ENCODE data around the gene MASP1. TPM values are rescaled to one million over a fixed set of nuclear protein-coding genes. Genes with fewer than 3 reads are reported as not detected.

MASP1 gene
- polyA plus RNA-seq, 2 of the 4 experiments (the other 2 are of a cell fraction): 0.18 TPM; not detected in 1

GRCh38 chr3:187227658-187228258, 63.8 kb downstream of the MASP1 start:
- no peak overlapping the region for H3K4me3 ChIP-seq
- H3K4me1 ChIP-seq: peaks cover 14% of the 10 kb centered on the region
- DNase-seq (ENCODE audit: low read depth in 1 of 2, low spot score in 1 of 2) (peak; percentile 30 to 33), FAIRE-seq (no peak), ATAC-seq (peak; percentile 86 to 93)
- TF ChIP-seq POLR2A (IDR thresholded peaks at IDR 0.05; ENCODE audit: low read length) (no peak), HOXA7 (CRISPR knock-in tag; IDR thresholded peaks at IDR 0.05) (no peak), JUN (IDR thresholded peaks at IDR 0.05) (no peak), ESRRA (IDR thresholded peaks at IDR 0.05; ENCODE audit: borderline replicate concordance, low read length) (no peak), RAD21 (conservative IDR thresholded peaks at IDR 0.05 in 1 of 2, IDR thresholded peaks at IDR 0.05 in 1 of 2) (no peak)
- peak overlapping the region in 1 of 2 experiments; percentile 19; a peak in 1 of 6 replicates for H3K27ac ChIP-seq
- ChIA-PET POLR2A (interaction anchor here (0.7 kb wide), 1 partner anchor 18 kb away, joined by 3 read pairs; no protein-coding TSS in a partner anchor), CTCF (interaction anchor here (1.2 kb wide), 1 partner anchor 452 kb away, joined by 11 read pairs; no protein-coding TSS in a partner anchor)
- peak overlapping the region; percentile 49 for H3K4me2 ChIP-seq
- WGBS (ENCODE audit: missing lambda C conversion rate): 32% methylated on average over 7 of the region's 7 CpGs
- no peaks in the 10 kb centered on the region for H3K9me3 ChIP-seq

- Histone ChIP-seq H3K9me3 (no peaks in the 10 kb centered on the region), H3K27ac (no peak overlapping the region), H3K4me2 (no peak overlapping the region), H3K4me1 (peaks cover 14% of the 10 kb centered on the region), H3K4me3 (no peak overlapping the region)
- FAIRE-seq: no peak
- no peak for DNase-seq (ENCODE audit: low read depth in 1 of 2, low spot score in 1 of 2)
- TF ChIP-seq JUNB (IDR thresholded peaks at IDR 0.05): no peak
- no peak for TF ChIP-seq EHF (CRISPR knock-in tag; IDR thresholded peaks at IDR 0.05)
- no peak for TF ChIP-seq JUN (IDR thresholded peaks at IDR 0.05)
- TF ChIP-seq USF2 (IDR thresholded peaks at IDR 0.05): no peak
- no peak for TF ChIP-seq HOXA7 (CRISPR knock-in tag; IDR thresholded peaks at IDR 0.05)
- no peak for TF ChIP-seq ATOH8 (CRISPR knock-in tag; IDR thresholded peaks at IDR 0.05; ENCODE audit: low read depth)
- TF ChIP-seq MAZ (IDR thresholded peaks at IDR 0.05; ENCODE audit: borderline replicate concordance, low read depth, low read length): no peak
- TF ChIP-seq POLR2AphosphoS2 (conservative IDR thresholded peaks at IDR 0.05; ENCODE audit: low read length): no peak
- no peak for ATAC-seq
- ChIA-PET POLR2A (no interaction called here), CTCF (interaction anchor here (0.7 to 14.1 kb wide), 5 partner anchors 27 to 490 kb away, joined by 3 to 195 read pairs (median 16); no protein-coding TSS in a partner anchor)
- 22% methylated on average over 3 of the region's 3 CpGs for WGBS (ENCODE audit: missing lambda C conversion rate)
Measured at GRCh38 chr3:187223799-187224198, 67.7 kb downstream of the MASP1 start.

- ChIA-PET CTCF (interaction anchor here (1.0 to 14.1 kb wide), 4 partner anchors 96 to 518 kb away, joined by 3 to 195 read pairs (median 28); no protein-coding TSS in a partner anchor), POLR2A (no interaction called here)
- FAIRE-seq (no peak), DNase-seq (ENCODE audit: low read depth in 1 of 2, low spot score in 1 of 2) (no peak), ATAC-seq (no peak)
- H3K9me3 ChIP-seq: no peaks in the 10 kb centered on the region
- TF ChIP-seq ESRRA (IDR thresholded peaks at IDR 0.05; ENCODE audit: borderline replicate concordance, low read length): no peak
- no peak for TF ChIP-seq FOXS1 (CRISPR knock-in tag; IDR thresholded peaks at IDR 0.05)
- TF ChIP-seq RAD21 (conservative IDR thresholded peaks at IDR 0.05 in 1 of 2, IDR thresholded peaks at IDR 0.05 in 1 of 2): no peak
- TF ChIP-seq HOXB5 (CRISPR knock-in tag; IDR thresholded peaks at IDR 0.05): no peak
- no peak for TF ChIP-seq ELK1 (IDR thresholded peaks at IDR 0.05; ENCODE audit: low read depth, low read length)
- no peak for TF ChIP-seq TFCP2L1 (CRISPR knock-in tag; IDR thresholded peaks at IDR 0.05)
- no peak for TF ChIP-seq HDAC2 (IDR thresholded peaks at IDR 0.05)
- TF ChIP-seq TP53 (CRISPR knock-in tag; IDR thresholded peaks at IDR 0.05): no peak
- no peak for TF ChIP-seq CBX2 (IDR thresholded peaks at IDR 0.05; ENCODE audit: borderline replicate concordance, low read depth)
- TF ChIP-seq NR3C1 (IDR thresholded peaks at IDR 0.05): no peak
- no peak overlapping the region for H3K4me2 ChIP-seq
- H3K27ac ChIP-seq: no peak overlapping the region
- peaks cover 6% of the 10 kb centered on the region for H3K4me1 ChIP-seq
- no peak overlapping the region for H3K4me3 ChIP-seq
- 65% methylated on average over 4 of the region's 4 CpGs for WGBS (ENCODE audit: missing lambda C conversion rate)
Measured at GRCh38 chr3:187222801-187223200, 68.7 kb downstream of the MASP1 start.
